NCI-H1092 (cell line): ENCODE measurements around the gene KRT79.
"Not testable (repeated sequence)": the region's sequence is repeated elsewhere in the genome, so short reads cannot be mapped to it uniquely, and the experiment has no call there.

Experiments used
- DNase-seq: peaks from one replicate; lab custom pipeline; 2025; lab: John Stamatoyannopoulos, UW

KRT79 gene

GRCh38 chr12:52806821-52807543 lies 27.1 kb downstream of the KRT79 start:
- DNase-seq = no peak

GRCh38 chr12:52806169-52806811 lies 27.8 kb downstream of the KRT79 start:
- no peak for DNase-seq

- no peak for DNase-seq
Observed at GRCh38 chr12:52805739-52806138, 28.4 kb downstream of the KRT79 start.

- DNase-seq = no peak
Observed at GRCh38 chr12:52805000-52805399, 29.1 kb downstream of the KRT79 start.

- no peak for DNase-seq
Observed at GRCh38 chr12:52802442-52802841, 31.7 kb downstream of the KRT79 start.

- DNase-seq = no peak
Observed at GRCh38 chr12:52801773-52802172, 32.3 kb downstream of the KRT79 start.

- DNase-seq = no peak
Observed at GRCh38 chr12:52800259-52800917, 33.7 kb downstream of the KRT79 start.

GRCh38 chr12:52799505-52800211 lies 34.5 kb downstream of the KRT79 start:
- DNase-seq = no peak

- DNase-seq = no peak
Observed at GRCh38 chr12:52798671-52799504, 35.2 kb downstream of the KRT79 start.

GRCh38 chr12:52798003-52798670 lies 36.0 kb downstream of the KRT79 start:
- no peak for DNase-seq

- DNase-seq = no peak
Observed at GRCh38 chr12:52797529-52797894, 36.6 kb downstream of the KRT79 start.

GRCh38 chr12:52796839-52797528 lies 37.1 kb downstream of the KRT79 start:
- DNase-seq = no peak

- DNase-seq = no peak
Observed at GRCh38 chr12:52796429-52796794, 37.7 kb downstream of the KRT79 start.

GRCh38 chr12:52795694-52796428 lies 38.2 kb downstream of the KRT79 start, which contains the start of gene KRT3:
Gene KRT3, minus strand, starts transcription at chr12:52796117. Its CDS starts 75 bp downstream, at chr12:52796042.
- DNase-seq = no peak

GRCh38 chr12:52795332-52795674 lies 38.8 kb downstream of the KRT79 start:
- not testable (repeated sequence) for DNase-seq

- no peak for DNase-seq
Observed at GRCh38 chr12:52794479-52795331, 39.4 kb downstream of the KRT79 start.

GRCh38 chr12:52792185-52793029 lies 41.7 kb downstream of the KRT79 start:
- no peak for DNase-seq
